Measurements from ENCODE around the gene REXO2. TPM values are rescaled to one million over a fixed set of nuclear protein-coding genes. Genes with fewer than 3 reads are reported as not detected.

The REXO2 gene
- total and polyA plus RNA-seq, 4 donors, result 25.9 to 51.7 (median 39.4) TPM

DNA sequence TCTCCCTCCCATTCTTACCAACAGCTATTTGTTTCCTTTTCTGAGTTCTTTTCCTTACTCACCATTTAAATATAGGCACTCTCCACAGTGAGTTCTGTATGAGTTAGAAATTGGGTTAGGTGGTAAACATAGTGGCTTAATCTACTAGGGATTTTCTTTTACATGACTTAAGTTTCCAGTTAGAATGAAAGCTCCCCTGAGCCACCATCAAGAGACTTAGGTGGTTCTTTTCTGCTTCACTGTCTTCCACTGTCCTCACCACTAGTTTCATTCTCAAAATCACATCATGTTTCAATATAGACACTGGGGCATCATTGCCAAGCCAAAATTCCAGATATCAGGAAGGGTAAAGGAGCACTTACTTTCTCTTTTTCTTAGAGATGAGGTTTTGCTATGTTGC, 9.0 kb upstream of the REXO2 start (continued):
- TF ChIP-seq, protein P1, sequence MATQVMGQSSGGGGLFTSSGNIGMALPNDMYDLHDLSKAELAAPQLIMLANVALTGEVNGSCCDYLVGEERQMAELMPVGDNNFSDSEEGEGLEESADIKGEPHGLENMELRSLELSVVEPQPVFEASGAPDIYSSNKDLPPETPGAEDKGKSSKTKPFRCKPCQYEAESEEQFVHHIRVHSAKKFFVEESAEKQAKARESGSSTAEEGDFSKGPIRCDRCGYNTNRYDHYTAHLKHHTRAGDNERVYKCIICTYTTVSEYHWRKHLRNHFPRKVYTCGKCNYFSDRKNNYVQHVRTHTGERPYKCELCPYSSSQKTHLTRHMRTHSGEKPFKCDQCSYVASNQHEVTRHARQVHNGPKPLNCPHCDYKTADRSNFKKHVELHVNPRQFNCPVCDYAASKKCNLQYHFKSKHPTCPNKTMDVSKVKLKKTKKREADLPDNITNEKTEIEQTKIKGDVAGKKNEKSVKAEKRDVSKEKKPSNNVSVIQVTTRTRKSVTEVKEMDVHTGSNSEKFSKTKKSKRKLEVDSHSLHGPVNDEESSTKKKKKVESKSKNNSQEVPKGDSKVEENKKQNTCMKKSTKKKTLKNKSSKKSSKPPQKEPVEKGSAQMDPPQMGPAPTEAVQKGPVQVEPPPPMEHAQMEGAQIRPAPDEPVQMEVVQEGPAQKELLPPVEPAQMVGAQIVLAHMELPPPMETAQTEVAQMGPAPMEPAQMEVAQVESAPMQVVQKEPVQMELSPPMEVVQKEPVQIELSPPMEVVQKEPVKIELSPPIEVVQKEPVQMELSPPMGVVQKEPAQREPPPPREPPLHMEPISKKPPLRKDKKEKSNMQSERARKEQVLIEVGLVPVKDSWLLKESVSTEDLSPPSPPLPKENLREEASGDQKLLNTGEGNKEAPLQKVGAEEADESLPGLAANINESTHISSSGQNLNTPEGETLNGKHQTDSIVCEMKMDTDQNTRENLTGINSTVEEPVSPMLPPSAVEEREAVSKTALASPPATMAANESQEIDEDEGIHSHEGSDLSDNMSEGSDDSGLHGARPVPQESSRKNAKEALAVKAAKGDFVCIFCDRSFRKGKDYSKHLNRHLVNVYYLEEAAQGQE (IDR thresholded peaks at IDR 0.05), result no peak
- TF ChIP-seq, protein P2, sequence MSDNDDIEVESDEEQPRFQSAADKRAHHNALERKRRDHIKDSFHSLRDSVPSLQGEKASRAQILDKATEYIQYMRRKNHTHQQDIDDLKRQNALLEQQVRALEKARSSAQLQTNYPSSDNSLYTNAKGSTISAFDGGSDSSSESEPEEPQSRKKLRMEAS (IDR thresholded peaks at IDR 0.05), result no peak

DNA sequence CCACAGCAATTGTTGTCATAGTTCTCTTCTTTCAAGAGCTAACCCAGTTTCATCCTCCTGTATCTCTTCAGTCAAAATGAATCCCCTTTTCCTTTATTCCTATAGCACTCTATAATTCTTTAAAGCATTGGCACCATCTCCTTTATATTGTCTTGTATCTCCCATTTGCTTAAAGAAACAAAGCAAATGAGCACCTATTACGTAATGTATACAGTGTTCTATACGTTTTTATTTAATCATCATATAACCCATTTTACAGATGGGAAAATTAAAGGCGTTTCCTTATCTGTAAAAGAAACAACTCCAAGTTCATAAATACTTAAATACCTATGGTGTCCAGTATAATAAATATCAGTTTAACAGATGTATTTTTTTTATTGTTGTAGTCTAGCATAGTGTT, 6.4 kb upstream of the REXO2 start:
- no peaks in the 10 kb centered on the region for H3K36me3 ChIP-seq (ENCODE audit: control insufficient read depth in 4 of 4, insufficient read depth in 3 of 4, low read depth in 1 of 4, low read length in 3 of 4)
- TF ChIP-seq GABPA (IDR thresholded peaks at IDR 0.05 in 1 of 2, conservative IDR thresholded peaks at IDR 0.05 in 1 of 2), result no peak
- H3K9me3 ChIP-seq (ENCODE audit: control insufficient read depth in 4 of 4, low read length in 3 of 4), result no peaks in the 10 kb centered on the region
- H3K27me3 ChIP-seq (ENCODE audit: control insufficient read depth in 4 of 4, insufficient read depth in 4 of 4, low read length in 3 of 4), result no peaks in the 10 kb centered on the region
- no peak for DNase-seq (ENCODE audit: low spot score)
- H3K27ac ChIP-seq (ENCODE audit: low read depth in 1 of 2, low read length in 2 of 2), result no peak overlapping the region
- 78% methylated on average over 3 of the region's 3 CpGs for WGBS
- no peaks in the 10 kb centered on the region for H3K4me1 ChIP-seq (ENCODE audit: control insufficient read depth in 4 of 4, insufficient read depth in 4 of 4, low read length in 3 of 4)
- no peak overlapping the region for H3K4me3 ChIP-seq (ENCODE audit: low read depth in 1 of 3, low read length in 3 of 3)
- no peak overlapping the region for H3K9ac ChIP-seq (ENCODE audit: low read depth in 1 of 2, low read length in 2 of 2)

DNA sequence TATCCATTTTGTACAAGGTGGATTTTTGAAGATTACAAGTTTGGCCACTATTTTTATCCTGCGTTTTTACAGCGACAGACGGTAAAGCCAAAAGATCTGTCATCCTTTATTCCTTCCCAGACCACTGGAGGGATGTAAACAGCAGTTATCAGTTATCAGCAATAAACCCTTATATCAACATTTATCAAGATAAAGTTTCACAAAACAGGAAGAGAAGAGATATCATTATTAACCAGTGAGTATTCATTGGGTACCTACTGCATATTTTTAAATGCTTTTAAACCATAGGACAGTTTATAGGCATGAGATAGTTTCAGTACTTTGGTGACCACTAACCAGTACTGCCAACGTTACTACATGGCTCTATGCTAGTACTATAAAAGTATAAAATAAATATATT, 5.9 kb upstream of the REXO2 start:
- no peaks in the 10 kb centered on the region for H3K4me1 ChIP-seq (ENCODE audit: control insufficient read depth in 4 of 4, insufficient read depth in 4 of 4, low read length in 3 of 4)

More for the DNA sequence above, 5.9 kb upstream of the REXO2 start:
- WGBS, result 67% methylated on average over 4 of the region's 4 CpGs
- no peaks in the 10 kb centered on the region for H3K36me3 ChIP-seq (ENCODE audit: control insufficient read depth in 4 of 4, insufficient read depth in 3 of 4, low read depth in 1 of 4, low read length in 3 of 4)
- H3K9me3 ChIP-seq (ENCODE audit: control insufficient read depth in 4 of 4, low read length in 3 of 4), result no peaks in the 10 kb centered on the region
- TF ChIP-seq GABPA (IDR thresholded peaks at IDR 0.05 in 1 of 2, conservative IDR thresholded peaks at IDR 0.05 in 1 of 2) (no peak), YY1 (IDR thresholded peaks at IDR 0.05) (no peak)
- TF ChIP-seq, protein P3, sequence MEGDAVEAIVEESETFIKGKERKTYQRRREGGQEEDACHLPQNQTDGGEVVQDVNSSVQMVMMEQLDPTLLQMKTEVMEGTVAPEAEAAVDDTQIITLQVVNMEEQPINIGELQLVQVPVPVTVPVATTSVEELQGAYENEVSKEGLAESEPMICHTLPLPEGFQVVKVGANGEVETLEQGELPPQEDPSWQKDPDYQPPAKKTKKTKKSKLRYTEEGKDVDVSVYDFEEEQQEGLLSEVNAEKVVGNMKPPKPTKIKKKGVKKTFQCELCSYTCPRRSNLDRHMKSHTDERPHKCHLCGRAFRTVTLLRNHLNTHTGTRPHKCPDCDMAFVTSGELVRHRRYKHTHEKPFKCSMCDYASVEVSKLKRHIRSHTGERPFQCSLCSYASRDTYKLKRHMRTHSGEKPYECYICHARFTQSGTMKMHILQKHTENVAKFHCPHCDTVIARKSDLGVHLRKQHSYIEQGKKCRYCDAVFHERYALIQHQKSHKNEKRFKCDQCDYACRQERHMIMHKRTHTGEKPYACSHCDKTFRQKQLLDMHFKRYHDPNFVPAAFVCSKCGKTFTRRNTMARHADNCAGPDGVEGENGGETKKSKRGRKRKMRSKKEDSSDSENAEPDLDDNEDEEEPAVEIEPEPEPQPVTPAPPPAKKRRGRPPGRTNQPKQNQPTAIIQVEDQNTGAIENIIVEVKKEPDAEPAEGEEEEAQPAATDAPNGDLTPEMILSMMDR (IDR thresholded peaks at IDR 0.05; ENCODE audit: low read depth, low read length, missing input control), result no peak
- TF ChIP-seq, protein P1 (IDR thresholded peaks at IDR 0.05), result no peak
- TF ChIP-seq, protein P4, sequence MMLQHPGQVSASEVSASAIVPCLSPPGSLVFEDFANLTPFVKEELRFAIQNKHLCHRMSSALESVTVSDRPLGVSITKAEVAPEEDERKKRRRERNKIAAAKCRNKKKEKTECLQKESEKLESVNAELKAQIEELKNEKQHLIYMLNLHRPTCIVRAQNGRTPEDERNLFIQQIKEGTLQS (IDR thresholded peaks at IDR 0.05), result no peak
- no peak overlapping the region for H3K27ac ChIP-seq (ENCODE audit: low read depth in 1 of 2, low read length in 2 of 2)
- DNase-seq (ENCODE audit: low spot score), result no peak
- H3K27me3 ChIP-seq (ENCODE audit: control insufficient read depth in 4 of 4, insufficient read depth in 4 of 4, low read length in 3 of 4), result no peaks in the 10 kb centered on the region
- no peak overlapping the region for H3K9ac ChIP-seq (ENCODE audit: low read depth in 1 of 2, low read length in 2 of 2)
- no peak overlapping the region for H3K4me3 ChIP-seq (ENCODE audit: low read depth in 1 of 3, low read length in 3 of 3)
